Fibroblast of peridontal ligament (primary cell): ENCODE measurements around the gene DAPK2.
"Not testable (repeated sequence)": the region's sequence is repeated elsewhere in the genome, so short reads cannot be mapped to it uniquely, and the experiment has no call there.

Experiments
- DNase-seq: peaks from one replicate; pipeline ENCODE4 v3.0.0-alpha.2; 2010; ENCODE audit errors: extremely low read depth

Gene DAPK2

GRCh38 chr15:64046421-64047153, at the start of gene DAPK2:
Gene DAPK2 (minus strand): TSS chr15:64046485. CDS start chr15:64040261, 6,224 bp downstream.
- DNase-seq: peak; percentile 38

DNA sequence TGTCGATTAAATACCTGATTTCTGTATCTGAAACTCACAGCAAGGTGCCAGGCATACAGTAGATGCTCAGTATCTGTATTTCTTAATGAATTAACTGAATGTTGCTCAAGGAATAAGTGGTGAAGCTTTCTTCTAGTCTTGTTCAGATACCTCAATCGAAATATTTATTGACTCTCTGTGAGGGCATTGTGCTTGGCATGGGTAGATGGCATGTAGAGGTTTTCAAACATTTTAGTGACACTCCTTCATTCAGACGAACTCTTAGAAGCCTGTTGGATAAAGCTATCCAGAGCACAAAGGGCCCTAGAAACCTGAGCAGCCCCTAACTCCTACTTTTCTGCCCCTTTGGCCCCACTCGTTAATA, 49.1 kb upstream of the DAPK2 start:
- no peak for DNase-seq

- peak; percentile 98 for DNase-seq
Measured at GRCh38 chr15:64093627-64094417, 47.5 kb upstream of the DAPK2 start, which contains the start of gene CIAO2A. Gene CIAO2A (minus strand): TSS chr15:64093838. CDS start chr15:64093768, 70 bp downstream.

GRCh38 chr15:64092864-64093626, 46.8 kb upstream of the DAPK2 start:
- DNase-seq: peak; percentile 64

DNA sequence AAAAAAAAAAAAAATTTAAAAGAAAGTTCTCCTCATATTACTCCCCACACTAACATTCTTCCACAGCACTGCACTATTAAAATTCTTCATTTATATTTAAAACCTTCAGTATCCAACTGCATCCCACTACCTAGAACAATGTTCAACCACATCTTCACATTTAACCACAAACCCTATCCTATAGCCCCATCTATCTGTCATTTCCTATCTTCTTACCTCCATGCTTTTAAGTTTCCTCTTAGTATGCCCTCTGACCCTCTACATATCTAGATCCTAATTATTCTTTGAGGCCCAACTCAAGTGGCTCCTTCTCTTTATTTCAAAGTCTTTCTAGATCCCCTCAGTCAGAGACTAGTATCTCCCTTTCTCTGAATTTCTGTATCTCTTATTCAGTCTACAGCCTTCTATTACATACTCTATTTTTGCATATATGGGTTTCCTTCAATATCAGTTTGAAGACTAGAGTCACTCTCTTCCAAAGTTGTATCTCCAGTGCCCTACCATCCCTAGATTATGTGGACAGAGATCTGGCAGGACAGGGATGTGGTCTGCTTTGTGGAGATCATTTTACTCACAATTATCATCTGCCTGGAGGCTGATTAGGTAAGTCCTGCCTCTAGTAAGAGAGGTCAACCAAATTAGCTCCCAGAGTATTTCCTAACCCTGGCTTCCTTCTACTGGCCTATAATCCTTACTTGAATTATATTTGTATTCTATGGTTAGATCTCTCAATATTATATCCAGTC, 46.0 kb upstream of the DAPK2 start:
- peak; percentile 17 for DNase-seq

DNA sequence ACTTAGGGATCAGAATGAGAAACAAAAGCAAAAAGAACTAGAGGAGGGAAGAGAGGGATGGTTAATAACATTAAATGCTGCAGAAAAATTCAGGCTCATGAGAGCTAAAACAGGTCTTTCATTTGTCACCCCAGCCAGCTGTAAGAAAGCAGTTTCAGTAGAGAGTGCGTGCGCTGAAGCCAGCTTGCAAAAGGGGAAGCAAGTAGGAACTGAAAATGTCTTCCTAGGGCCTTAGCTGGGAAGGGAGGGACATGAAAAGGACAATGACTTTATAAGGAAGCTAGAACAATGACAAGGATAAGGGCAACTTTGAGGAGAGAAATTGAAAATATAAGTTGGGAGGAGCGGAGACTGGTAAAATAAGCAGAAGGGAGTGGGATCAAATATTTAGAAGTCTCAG, 44.2 kb upstream of the DAPK2 start:
- DNase-seq: no peak

- DNase-seq: no peak
Measured at GRCh38 chr15:64089543-64090280, 43.4 kb upstream of the DAPK2 start.

- no peak for DNase-seq
Measured at GRCh38 chr15:64082757-64083156, 36.5 kb upstream of the DAPK2 start.

GRCh38 chr15:64073496-64073895, 27.2 kb upstream of the DAPK2 start:
- DNase-seq: not testable (repeated sequence)

- DNase-seq: no peak
Measured at GRCh38 chr15:64072812-64073211, 26.5 kb upstream of the DAPK2 start.

- no peak for DNase-seq
Measured at GRCh38 chr15:64071931-64072765, 25.9 kb upstream of the DAPK2 start.

DNA sequence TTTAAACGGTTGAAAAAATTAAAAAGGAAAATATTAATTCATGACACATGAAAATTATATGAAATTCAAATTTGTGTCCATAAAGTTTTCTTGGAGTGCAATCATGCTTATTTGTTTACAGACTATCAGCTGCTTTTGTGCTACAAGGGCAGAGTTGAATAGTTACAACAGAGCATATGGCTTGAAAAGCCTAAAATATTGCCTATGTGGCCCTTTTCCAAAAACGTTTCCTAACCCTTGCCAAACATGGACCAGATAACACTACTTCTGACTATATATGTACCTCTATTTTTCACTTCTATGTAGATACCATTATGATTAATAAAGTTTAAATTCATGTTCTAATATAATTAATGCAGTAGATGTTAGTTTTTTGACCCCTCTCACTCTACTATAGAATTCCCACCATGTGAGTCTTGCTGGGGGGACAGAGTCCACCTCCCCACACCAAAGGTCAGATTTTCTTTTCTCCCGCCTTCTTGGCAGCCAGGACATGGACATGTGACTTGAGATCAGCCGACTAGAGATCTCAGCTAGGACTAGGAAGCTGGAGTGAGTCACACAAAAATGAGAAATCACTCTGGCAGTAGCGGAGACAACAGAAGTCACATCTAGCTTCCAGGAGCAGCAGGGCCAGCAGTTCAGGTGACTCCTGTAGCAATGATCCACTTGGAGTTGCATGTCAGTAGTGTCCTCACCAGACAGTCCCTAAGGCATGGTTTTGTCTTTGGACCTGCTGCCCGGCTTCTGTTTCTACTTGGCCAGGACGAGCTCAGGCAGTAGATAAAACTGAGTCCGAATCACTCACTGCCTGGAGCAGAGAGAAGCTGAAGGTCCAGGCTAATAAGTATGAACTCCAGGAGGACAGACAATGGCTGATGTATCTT, 24.9 kb upstream of the DAPK2 start:
- DNase-seq: peak; percentile 81

DNA sequence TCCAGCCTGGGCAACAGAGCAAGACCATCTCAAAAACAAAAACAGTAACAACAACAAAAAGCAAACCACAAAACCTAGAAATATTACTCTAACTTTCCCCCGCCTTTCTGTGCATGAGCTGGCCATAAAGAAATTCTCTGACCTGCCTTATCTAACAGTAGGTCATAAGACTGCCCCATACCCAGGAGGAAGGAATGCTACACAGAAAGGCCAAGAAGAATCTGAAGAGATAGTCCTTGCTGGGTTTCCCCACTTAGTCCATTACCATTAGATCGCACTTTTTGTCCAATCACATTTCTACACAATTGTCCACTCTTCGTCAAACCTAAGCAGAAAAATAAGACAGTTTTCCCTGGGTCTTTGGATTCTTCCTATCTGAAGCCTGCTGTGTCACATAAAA, 23.8 kb upstream of the DAPK2 start:
- no peak for DNase-seq

GRCh38 chr15:64068133-64068532, 21.8 kb upstream of the DAPK2 start:
- DNase-seq: no peak

DNA sequence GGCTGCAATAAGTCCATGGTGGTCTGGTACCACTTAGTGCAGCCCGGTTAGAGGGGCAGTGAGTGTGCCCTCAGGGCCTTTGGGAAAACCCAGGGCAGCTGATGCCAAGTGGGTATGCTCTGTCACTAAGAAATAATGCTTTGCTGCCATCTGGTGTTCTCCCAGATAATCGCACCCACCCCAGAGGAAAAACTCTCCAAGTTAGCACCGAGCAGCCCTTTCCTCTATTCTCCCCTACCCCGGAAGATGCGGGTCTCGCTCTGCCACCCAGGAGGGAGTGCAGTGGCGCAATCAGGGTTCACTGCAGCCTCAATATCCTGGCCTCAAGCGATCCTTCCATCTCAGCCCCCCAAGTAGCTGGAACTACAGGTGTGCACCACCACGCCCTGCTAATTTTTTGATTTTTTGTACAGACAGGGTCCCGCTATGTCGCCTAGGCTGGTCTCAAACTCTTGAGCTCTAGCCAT, 21.3 kb upstream of the DAPK2 start:
- DNase-seq: peak; percentile 70

DNA sequence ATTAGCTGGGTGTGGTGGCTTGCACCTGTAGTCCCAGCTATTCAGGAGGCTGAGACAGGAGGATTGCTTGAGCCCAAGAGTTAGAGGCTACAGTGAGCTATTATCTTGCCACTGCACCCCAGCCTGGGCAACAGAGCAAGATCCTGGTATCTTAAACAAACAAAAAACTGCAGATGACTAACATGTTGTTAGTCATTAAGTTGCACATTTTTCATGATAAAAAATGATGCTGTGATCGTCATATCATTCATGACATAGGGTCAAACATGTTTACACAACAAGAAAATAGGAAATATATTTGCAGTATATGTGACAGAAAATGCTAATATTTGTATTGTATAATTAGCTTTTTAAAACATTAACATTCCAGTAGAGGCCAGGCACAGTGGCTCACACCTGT, 20.2 kb upstream of the DAPK2 start:
- DNase-seq: no peak

DNA sequence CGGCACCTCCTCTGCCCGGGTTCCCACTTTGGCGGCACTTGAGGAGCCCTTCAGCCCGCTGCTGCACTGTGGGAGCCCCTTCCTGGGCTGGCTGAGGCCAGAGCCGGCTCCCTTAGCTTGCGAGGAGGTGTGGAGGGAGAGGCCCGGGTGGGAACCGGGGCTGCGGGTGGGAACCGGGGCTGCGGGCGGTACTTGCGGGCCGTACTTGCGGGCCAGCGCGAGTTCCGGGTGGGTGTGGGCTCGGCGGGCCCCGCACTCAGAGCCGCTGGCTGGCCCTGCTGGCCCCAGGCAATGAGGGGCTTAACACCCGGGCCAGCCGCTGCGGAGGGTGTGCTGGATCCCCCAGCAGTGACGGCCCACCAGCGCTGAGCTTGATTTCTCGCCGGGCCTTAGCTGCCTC, 14.4 kb upstream of the DAPK2 start:
- no peak for DNase-seq

- not testable (repeated sequence) for DNase-seq
Measured at GRCh38 chr15:64059104-64059503, 12.8 kb upstream of the DAPK2 start.

- DNase-seq: no peak
Measured at GRCh38 chr15:64058279-64058678, 12.0 kb upstream of the DAPK2 start.
